Left renal cortex interstitium (tissue), 4 donors: ENCODE data around the gene ITGB2. TPM values are rescaled to one million over a fixed set of nuclear protein-coding genes. Genes with fewer than 3 reads are reported as not detected.
"Not testable (repeated sequence)": the region's sequence is repeated elsewhere in the genome, so short reads cannot be mapped to it uniquely, and the experiment has no call there.

Experiments
- DNase-seq, 4 donors: peaks; one replicate each; pipeline ENCODE4 v3.0.0-alpha.2; 2013; ENCODE audit warnings: low read depth in 4 of 4, low spot score in 2 of 4, missing footprints in 1 of 4
- polyA plus RNA-seq, 4 donors: library from polyadenylated mRNA; unstranded; fragments of 120-200 nt; gene quantifications; one replicate each; pipeline ENCODE4 v1.2.1, GENCODE V29; 2013; ENCODE audit not compliant: insufficient read length in 4 of 4

Gene ITGB2
- polyA plus RNA-seq, 4 donors: 9.2 to 21.6 (median 12.1) TPM

- DNase-seq: not testable (repeated sequence)
These were observed 7.9 kb downstream of the ITGB2 start for GRCh38 chr21:44912506-44913412.

- no peak for DNase-seq
These were observed 8.6 kb downstream of the ITGB2 start for GRCh38 chr21:44912158-44912473.

GRCh38 chr21:44911384-44912157 lies 9.1 kb downstream of the ITGB2 start:
- no peak for DNase-seq

DNA sequence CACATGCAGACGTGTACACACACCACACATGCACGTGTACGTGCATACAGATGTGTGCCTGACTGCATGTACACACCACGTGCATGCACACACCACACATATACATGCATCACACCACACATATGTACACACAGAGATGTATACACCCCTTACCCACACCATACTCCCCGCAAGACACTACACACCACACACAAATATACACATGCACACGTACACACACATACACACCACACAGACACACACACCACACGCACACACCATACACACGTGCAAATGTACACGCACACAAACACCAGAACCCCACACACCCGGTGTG lies 9.7 kb downstream of the ITGB2 start:
- no peak for DNase-seq

- DNase-seq: no peak
These were observed 10.3 kb downstream of the ITGB2 start for GRCh38 chr21:44910229-44911067.

GRCh38 chr21:44909719-44910118 lies 11.0 kb downstream of the ITGB2 start:
- no peak for DNase-seq

- DNase-seq: no peak
These were observed 11.8 kb downstream of the ITGB2 start for GRCh38 chr21:44908908-44909307.

DNA sequence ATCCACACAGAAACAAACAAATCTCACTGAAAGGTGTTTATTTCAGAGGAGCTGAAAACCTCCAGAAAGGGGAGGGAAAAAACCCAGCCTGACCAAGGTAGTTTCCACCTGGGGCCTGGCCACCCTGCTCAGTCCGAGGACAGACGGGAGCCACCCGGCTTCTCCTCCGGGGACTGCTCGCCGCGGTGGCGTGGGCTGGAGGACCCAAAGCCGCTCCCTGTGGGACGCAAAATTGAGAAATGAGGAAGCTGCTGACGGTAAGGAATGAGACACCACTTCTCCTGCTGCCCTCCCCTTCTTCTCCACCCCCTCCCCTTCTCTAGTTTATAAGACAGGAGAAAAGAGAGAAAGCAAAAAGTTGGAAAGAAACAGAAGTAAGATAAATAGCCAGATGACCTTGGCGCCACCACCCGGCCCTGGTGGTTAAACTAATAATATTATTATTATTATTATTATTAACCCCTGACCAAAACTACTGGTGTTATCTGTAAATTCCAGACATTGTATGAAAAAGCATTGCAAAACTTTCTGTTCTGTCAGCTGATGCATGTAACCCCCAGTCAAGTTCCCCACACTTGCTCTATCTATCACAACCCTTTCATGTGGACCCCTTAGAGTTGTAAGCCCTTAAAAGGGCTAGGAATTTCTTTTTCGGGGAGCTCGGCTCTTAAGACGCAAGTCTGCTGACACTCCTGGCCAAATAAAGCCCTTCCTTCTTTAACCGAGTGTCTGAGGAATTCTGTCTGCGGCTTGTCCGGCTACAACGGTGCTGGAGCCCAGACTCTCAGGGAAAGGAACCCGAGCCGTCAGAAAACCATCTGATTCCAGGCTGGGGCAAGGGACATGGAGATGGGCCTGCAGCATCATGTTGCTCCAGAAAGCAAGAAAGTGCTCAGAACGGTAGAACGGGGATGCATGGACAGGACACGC lies 12.5 kb downstream of the ITGB2 start:
- DNase-seq: no peak

DNA sequence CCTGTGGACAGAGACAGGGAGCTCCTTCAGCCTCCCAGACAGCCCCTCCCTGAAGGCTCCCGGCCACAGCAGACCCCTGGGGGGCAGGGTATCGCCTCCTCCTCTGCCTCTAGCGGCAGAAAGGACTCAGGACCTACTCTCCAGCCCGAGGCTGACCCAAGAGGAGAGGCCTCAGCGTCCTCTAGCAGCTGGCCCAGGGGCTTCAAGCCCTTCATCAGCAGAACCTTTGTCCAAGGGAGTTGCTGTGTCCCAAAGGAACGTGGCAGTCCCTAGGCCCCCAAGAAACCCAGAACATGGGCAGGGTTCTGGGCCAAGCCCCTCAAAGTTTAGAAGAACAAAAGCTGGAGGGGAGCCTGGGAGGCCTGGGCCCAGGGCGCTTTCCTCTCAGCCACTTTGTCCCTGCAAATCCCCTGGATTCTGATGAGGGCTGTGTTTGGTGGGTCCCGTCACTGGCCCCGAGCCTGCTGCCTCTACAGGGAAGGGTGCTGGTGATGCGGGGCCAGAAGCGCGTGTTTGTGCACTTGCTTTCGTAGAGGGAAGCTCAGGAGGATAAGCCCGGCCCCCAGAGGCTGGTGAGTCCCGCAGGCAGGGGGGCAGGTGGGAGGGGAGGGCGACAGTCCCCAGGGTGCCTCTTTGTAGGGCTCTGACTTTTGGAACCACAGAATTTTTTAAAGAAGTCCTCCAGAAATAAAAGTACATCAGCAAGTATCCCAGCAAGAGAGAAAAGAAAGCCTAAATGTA lies 13.3 kb downstream of the ITGB2 start:
- no peak for DNase-seq

DNA sequence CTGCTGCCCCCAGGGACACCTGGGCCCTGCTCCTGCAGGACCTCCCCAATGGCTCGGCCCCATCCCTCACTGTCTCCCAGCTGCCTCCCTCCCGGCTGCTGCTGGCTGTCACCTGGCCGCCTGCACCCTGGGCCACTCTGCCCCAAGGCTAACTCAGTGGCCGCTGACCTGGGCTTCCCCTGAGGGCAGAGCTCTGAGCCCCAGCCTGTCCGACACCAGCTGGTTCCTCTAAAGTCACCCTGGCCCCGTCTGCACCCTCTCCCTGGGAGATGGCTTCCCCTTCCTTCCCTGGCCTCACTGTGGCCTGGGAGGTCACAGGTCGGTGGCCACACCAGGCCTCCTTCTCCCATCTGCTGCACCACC lies 15.0 kb downstream of the ITGB2 start:
- DNase-seq: no peak

DNA sequence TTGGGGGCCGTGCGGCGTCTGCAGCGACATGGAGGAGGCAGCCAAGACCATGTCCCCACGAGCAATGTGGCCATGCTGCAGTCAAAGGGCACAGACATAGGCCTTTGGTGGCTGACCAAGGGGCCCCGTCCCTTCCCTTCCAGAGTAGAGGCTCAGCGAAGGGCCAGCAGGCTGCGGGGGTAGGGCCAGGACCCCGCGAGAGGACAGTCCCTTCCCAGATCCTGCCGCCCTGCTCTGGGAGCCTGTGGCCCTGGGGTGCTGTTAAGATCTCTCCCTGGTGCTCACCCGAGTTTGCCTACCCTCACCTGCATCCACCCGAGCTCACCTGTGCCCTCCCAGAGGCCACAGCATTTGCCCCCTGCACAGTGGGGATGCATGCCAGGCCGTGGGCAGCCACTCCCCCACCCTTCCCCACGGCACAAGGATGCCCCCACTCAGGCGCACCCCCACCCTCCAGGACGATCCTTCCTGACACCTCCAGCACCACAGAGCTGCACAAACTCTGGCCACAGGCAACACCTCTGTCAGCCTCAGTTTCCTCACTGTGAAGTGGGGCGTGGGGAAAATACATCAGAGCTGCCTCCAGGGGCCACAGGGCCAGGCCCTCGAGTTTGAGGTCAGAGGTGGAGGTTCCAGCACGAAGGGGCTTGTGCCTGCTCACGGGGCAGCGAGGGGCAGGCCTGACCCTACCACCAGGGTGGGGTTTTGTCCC lies 15.5 kb downstream of the ITGB2 start:
- no peak for DNase-seq

- no peak for DNase-seq
These were observed 16.4 kb downstream of the ITGB2 start for GRCh38 chr21:44904141-44904923.

- no peak for DNase-seq
These were observed 17.0 kb downstream of the ITGB2 start for GRCh38 chr21:44903689-44904088.

GRCh38 chr21:44903050-44903685 lies 17.5 kb downstream of the ITGB2 start:
- DNase-seq: no peak

DNA sequence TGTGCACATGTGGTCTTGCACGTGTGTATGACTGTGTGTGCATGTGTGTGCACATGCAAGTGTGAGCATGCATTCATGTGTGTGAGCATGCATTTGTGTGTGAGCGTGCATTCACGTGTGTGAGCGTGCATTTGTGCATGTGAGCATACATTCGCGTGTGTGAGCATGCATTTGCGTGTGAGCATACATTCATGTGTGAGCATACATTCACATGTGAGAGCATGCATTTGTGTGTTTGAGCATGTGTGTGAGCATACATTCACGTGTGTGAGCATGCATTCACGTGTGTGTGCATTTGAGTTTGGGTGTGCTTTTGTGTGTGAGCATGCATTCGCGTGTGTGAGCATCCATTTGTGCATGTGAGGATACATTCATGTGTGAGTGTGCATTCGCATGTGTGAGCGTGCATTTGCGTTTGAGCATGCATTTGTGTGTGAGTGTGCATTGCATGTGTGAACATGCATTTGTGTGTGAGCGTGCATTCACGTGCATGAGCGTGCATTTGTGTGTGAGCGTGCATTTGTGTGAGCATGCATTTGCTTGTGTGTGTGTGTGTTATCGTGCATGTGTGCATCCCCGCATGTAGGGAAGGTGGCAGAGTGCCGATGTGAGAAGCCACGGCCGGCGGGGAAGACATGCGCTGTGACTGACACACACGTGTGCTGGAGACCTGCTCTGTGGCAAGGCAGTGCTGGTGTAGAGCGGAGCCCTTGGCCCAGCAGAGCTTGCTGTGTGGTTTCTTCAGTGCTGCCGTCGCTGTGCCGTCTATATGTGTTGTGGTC lies 18.2 kb downstream of the ITGB2 start:
- DNase-seq: no peak

- DNase-seq: no peak
These were observed 19.2 kb downstream of the ITGB2 start for GRCh38 chr21:44901391-44902074.
